HEK293T (cell line): ENCODE results near the gene PICK1.
"Not testable (repeated sequence)": the region's sequence is repeated elsewhere in the genome, so short reads cannot be mapped to it uniquely, and the experiment has no call there.

Source experiments
- CTCF ChIA-PET: fragments of 350-600 bp; formaldehyde crosslinking; extraction: SDS; loops from one replicate; lab custom pipeline; 2021; ENCODE audit warnings: antibody characterized with exemption, inconsistent platforms; lab: Yijun Ruan, JAX
- POLR2A ChIA-PET: fragments of 350-600 bp; formaldehyde crosslinking; extraction: SDS; loops from one replicate; lab custom pipeline; 2020; ENCODE audit warnings: antibody characterized with exemption, inconsistent platforms; lab: Yijun Ruan, JAX
- DNase-seq: peaks from one replicate; pipeline ENCODE4 v3.0.0; 2012; ENCODE audit warnings: mixed read lengths; ENCODE audit errors: extremely low spot score
- ARNT ChIP-seq: fragments of 450-650 bp; IDR thresholded peaks from 2 replicates; pipeline ENCODE4 v1.6.1; 2017; ENCODE audit warnings: mild to moderate bottlenecking
- BHLHE40 ChIP-seq: fragments of 450-650 bp; IDR thresholded peaks from 2 replicates; pipeline ENCODE4 v1.6.1; 2016; ENCODE audit warnings: mild to moderate bottlenecking, moderate library complexity, borderline replicate concordance
- CTBP1 ChIP-seq: fragments of 450-650 bp; IDR thresholded peaks from 2 replicates; pipeline ENCODE4 v1.6.1; 2016; ENCODE audit warnings: borderline replicate concordance
- ELF4 ChIP-seq: fragments of 450-650 bp; IDR thresholded peaks from 2 replicates; pipeline ENCODE4 v1.6.1; 2017; ENCODE audit warnings: antibody characterized with exemption
- FOXA1 ChIP-seq: fragments of 450-650 bp; IDR thresholded peaks from 2 replicates; pipeline ENCODE4 v1.6.1; 2016; ENCODE audit warnings: mild to moderate bottlenecking
- FOXK2 ChIP-seq: fragments of 450-650 bp; IDR thresholded peaks from 2 replicates; pipeline ENCODE4 v1.6.1; 2016; ENCODE audit warnings: mild to moderate bottlenecking
- FOXM1 ChIP-seq: fragments of 450-650 bp; IDR thresholded peaks from 2 replicates; pipeline ENCODE4 v1.6.1; 2017; ENCODE audit warnings: mild to moderate bottlenecking, borderline replicate concordance
- HDGF ChIP-seq: fragments of 450-650 bp; IDR thresholded peaks from 2 replicates; pipeline ENCODE4 v1.6.1; 2017; ENCODE audit warnings: antibody characterized with exemption, borderline replicate concordance
- L3MBTL2 ChIP-seq: fragments of 450-650 bp; conservative IDR thresholded peaks from 2 replicates; pipeline ENCODE4 v1.6.1; 2016; ENCODE audit warnings: mild to moderate bottlenecking
- LEF1 ChIP-seq: fragments of 450-650 bp; IDR thresholded peaks from 2 replicates; pipeline ENCODE4 v1.6.1; 2017; ENCODE audit warnings: mild to moderate bottlenecking, borderline replicate concordance
- NFRKB ChIP-seq: fragments of 450-650 bp; IDR thresholded peaks from 2 replicates; pipeline ENCODE4 v1.6.1; 2016; ENCODE audit warnings: mild to moderate bottlenecking, moderate library complexity
- SP1 ChIP-seq: fragments of 450-650 bp; IDR thresholded peaks from 2 replicates; pipeline ENCODE4 v1.6.1; 2017
- SUZ12 ChIP-seq: fragments of 450-650 bp; IDR thresholded peaks from 2 replicates; pipeline ENCODE4 v1.6.1; 2016; ENCODE audit warnings: mild to moderate bottlenecking
- TARDBP ChIP-seq: fragments of 450-650 bp; IDR thresholded peaks from 2 replicates; pipeline ENCODE4 v1.6.1; 2016
- ZNF384 ChIP-seq: fragments of 450-650 bp; IDR thresholded peaks from 2 replicates; pipeline ENCODE4 v1.6.1; 2016
- TF ChIP-seq, protein P1 (sequence below): fragments of 450-650 bp; IDR thresholded peaks from 2 replicates; pipeline ENCODE4 v1.6.1; 2016

PICK1 gene

DNA sequence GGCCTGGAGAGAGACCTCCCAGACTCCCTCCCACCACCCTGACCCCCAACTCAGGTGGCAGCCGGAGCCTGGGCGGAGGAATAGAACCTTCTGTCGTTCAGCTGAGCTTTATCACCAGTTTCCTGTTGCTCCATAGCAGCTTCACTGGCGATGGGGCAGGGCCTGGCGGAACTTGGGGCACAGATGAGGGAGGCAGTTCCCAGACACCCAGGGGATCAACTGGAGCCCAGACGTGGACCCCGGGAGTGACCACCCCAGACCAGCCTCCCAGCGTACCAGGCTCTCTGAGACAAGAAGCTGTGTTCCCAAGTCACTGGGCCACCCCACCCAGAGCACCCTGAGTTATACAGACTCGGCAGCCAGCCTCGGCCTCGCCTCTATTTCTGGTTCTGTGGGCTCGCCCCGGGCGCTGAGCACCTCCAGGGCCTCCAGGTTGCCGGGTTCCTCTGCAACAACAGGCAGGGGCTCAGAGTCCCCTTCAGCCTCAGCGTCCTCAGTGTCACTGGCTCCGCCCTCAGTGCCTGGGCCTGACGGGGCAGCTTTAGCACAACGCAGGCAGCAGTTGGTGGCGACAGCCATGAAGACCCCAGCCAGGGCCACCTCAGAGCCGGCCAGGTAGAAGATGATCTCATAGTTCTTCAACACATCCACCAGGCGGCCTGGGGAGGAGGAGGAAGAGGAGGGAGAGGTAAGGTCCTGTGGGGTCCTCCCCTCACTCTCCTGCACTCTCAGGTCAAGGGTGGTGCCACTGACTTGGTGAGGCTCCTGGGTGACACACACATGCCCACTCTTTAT, 21.0 kb downstream of the PICK1 start:
- no peak for DNase-seq
- TF ChIP-seq FOXK2 (no peak), BHLHE40 (no peak), NFRKB (no peak), ZNF384 (no peak), CTBP1 (no peak), TARDBP (no peak), L3MBTL2 (no peak), ELF4 (no peak), FOXA1 (no peak), HDGF (no peak), FOXM1 (no peak), LEF1 (no peak), SUZ12 (no peak), SP1 (no peak), ARNT (no peak)
- TF ChIP-seq, protein P1, sequence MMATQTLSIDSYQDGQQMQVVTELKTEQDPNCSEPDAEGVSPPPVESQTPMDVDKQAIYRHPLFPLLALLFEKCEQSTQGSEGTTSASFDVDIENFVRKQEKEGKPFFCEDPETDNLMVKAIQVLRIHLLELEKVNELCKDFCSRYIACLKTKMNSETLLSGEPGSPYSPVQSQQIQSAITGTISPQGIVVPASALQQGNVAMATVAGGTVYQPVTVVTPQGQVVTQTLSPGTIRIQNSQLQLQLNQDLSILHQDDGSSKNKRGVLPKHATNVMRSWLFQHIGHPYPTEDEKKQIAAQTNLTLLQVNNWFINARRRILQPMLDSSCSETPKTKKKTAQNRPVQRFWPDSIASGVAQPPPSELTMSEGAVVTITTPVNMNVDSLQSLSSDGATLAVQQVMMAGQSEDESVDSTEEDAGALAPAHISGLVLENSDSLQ = no peak
- CTCF ChIA-PET = no interaction called here
- POLR2A ChIA-PET = no interaction called here

DNA sequence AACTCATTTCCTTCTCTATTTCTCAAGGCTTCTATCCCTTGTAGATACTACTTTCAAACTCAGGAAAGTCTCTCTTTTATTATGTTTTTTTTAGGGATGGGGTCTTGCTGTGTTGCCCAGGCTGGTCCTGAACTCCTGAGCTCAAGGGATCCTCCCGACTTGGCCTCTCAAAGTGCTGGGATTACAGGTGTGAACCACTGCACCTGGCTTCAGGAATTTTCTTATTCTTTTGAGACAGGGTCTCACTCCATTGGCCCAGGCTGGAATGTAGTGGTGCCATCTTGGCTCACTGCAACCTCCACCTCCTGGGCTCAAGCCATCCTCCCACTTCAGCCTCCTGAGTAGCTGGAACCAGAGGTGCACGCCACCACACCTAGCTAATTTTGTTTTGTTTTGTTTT, 22.0 kb downstream of the PICK1 start:
- POLR2A ChIA-PET, CTCF ChIA-PET, DNase-seq: not testable (repeated sequence)

DNA sequence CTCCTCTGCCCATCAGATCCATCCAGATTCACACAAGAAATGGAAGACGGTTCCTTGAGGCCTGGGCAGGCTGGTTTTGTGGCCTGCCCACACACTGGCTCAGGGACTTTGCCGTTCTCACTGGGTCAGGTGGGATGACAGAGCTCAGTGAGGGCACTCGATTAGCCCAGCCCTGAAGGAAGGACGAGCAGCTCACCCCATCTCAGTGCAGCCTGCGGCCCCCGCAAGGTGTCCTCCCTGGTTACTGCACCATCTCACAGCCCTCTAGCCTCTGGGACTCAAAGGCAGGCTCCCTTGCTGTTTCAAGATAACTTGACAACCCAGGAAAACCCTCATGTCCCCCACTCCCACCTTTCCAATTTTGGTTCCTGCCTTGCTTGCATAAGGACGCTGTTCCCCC, 22.6 kb downstream of the PICK1 start:
- ChIA-PET POLR2A (no interaction called here), CTCF (no interaction called here)
- TF ChIP-seq LEF1 (no peak), CTBP1 (no peak)
- DNase-seq = no peak

DNA sequence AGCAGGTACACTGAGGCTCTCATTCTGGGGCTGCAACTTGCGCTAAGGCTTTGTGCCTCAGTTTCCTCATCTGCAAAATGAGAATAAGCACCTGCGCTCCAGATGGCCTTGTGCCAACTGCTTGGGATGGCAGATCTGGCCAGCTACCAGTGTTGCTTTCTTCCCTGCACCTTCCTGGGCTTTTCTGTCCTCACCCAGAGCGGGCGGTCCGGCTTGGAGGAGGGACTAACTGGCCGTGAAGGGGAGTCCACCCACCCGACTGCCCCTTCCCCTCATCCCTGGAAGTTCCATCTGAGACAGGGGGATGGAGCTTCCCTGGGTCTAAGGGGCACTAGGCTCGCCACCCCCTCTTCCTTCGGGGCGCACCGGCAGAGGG, 23.3 kb downstream of the PICK1 start:
- POLR2A ChIA-PET = no interaction called here
- CTCF ChIA-PET = no interaction called here
- no peak for TF ChIP-seq HDGF
- TF ChIP-seq FOXM1 = no peak
- TF ChIP-seq LEF1 = no peak

DNA sequence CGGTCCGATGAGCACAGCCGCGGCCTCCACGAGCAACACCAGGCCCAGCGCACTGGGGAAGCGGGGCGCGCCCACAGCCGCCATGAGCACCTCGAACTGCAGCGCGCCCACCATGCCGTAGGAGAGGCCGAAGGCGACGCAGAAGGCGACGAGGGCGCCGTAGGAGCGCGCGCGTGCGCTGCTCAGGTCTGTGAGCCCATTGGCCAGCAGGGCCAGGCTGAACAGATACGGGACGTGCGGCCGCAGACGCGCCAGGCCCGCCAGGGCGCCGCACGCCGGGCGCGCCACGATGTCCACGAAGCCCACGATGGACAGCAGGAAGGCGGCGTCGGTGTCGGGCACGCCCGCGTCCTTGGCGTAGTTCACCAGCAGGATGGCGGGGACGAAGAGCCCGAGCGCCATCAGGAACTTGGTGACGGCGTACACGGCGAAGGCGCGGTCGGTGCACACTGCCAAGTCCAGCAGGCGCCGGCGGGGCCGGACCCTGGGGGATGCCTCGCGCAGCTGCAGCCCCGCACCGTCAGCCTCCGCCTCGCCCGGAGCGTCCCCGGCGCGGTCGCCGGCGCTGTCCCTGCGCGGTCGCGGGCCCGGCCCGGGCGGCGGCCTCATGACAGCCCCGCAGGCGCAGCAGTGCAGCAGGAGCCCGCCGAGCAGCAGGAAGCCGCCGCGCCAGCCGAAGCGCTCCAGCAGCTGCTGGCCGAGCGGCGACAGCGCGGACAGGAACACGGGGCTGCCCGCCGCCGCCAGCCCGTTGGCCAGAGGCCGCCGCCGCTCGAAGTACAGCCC, 23.8 kb downstream of the PICK1 start:
- POLR2A ChIA-PET = no interaction called here
- no peak for DNase-seq
- CTCF ChIA-PET = interaction anchor here (0.6 kb wide), 1 partner anchor 29 kb away, joined by 3 read pairs; no protein-coding TSS in a partner anchor
- TF ChIP-seq BHLHE40 = no peak
- no peak for TF ChIP-seq SUZ12
- no peak for TF ChIP-seq L3MBTL2
- no peak for TF ChIP-seq CTBP1
- TF ChIP-seq FOXK2 = no peak

More for the DNA sequence above, 23.3 kb downstream of the PICK1 start:
- DNase-seq = no peak

DNA sequence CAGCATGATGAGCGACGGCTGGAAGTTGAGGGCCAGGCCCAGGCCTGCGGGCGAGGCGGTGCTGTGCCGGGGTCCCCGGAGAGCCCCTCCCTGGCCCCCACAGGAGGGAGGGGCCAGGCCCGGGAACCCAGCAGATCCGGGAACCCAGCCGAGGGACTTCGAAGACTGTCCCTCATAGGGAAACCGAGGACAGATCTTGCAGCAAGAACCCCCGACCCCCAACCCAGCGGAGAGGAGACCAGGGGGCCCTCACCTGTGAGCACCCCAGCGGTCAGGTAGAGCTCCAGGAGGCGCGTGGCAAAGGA, 24.4 kb downstream of the PICK1 start:
- ChIA-PET POLR2A (no interaction called here), CTCF (interaction anchor here (0.6 kb wide), 1 partner anchor 29 kb away, joined by 3 read pairs; no protein-coding TSS in a partner anchor)
- TF ChIP-seq ZNF384 (no peak), FOXK2 (no peak), ELF4 (no peak), FOXA1 (no peak), TARDBP (no peak), SP1 (no peak), CTBP1 (no peak), FOXM1 (no peak), LEF1 (no peak)
- no peak for DNase-seq

DNA sequence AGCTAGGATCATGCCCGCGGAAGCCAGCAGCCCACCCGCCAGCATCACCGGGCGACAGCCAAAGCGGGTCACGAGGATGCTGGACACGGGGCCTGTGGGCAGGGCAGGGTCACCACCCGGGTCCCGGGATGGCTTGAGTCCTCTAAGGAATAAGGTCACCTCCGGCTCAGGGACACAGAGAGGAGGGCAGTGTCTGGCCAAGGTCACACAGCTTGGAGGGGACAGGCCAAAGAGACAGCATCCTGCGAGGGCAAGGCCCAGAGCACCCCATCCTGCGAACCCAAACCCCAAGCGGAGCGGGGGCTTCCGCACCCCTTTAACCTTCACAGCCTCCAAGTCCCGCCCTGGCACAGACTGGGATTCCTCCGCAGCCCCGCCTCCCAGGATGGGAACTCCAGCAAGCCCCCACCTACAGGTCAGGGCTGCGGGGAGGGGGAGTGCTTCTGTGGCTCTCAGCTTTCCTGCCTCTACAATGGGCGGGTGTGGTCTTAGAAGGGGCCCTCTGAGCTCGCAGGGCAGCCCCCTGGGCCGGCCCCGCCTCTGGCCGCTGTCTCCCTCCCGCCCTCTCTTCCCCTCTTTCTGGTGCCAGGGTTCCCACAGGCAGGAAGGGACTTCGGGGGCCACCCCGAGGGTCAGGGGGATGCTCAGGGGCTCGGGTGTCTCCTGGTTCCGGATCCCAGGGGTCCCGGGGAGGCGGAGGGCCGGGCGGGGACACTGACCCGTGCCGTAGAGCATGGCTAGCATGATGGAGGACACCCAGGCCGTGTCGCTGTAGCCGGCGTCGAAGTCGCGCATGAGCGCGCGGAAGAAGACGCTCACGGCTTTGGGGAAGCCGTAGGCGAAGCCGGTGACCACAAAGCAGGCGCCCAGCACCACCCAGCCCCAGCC, 25.0 kb downstream of the PICK1 start:
- ChIA-PET CTCF (interaction anchor here (0.6 kb wide), 1 partner anchor 30 kb away, joined by 3 read pairs; no protein-coding TSS in a partner anchor), POLR2A (no interaction called here)
- DNase-seq = no peak
- TF ChIP-seq L3MBTL2 (no peak), FOXA1 (no peak), SUZ12 (no peak), FOXM1 (no peak), CTBP1 (no peak), TARDBP (no peak), ELF4 (no peak)
